HepG2 (cell line): Measurements from ENCODE around the gene C22orf39. TPM values are rescaled to one million over a fixed set of nuclear protein-coding genes. Genes with fewer than 3 reads are reported as not detected.

ENCODE experiments used
- ATAC-seq: fragments of 200-7000 bp; cut with Tn5 transposase; 3 replicates; pipeline ENCODE4 v1.9.1; 2020; ENCODE audit warnings: mild to moderate bottlenecking, moderate library complexity
- BruUV-seq: library from RNA; stranded (reverse); fragments of 400-500 nt; replicated peaks from 2 replicates; lab custom pipeline; 2021; lab: Mats Ljungman, UMichigan
- CTCF ChIA-PET: fragments of 300-600 bp; formaldehyde crosslinking; extraction: SDS; loops from one replicate; lab custom pipeline; 2021; ENCODE audit warnings: low total read pairs, inconsistent platforms, low intra/inter-chr PET ratio; lab: Yijun Ruan, JAX
- POLR2A ChIA-PET: fragments of 350-600 bp; sonication (Branson Sonifier 250); formaldehyde crosslinking; loops from one replicate; lab custom pipeline; 2020; ENCODE audit warnings: antibody characterized with exemption, inconsistent platforms; lab: Yijun Ruan, JAX
- DNase-seq: peaks from one replicate; pipeline ENCODE4 v3.0.0-alpha.2; 2015; ENCODE audit warnings: low spot score
- FAIRE-seq: peaks from 3 replicates; lab custom pipeline; 2011; peaks lifted over from hg19 to GRCh38; lab: Jason Lieb, UNC
- H2AFZ ChIP-seq: one replicate; pipeline ENCODE4 v1.6.1; 2011; ENCODE audit warnings: low read length, inconsistent platforms
- H3K27ac ChIP-seq: fragments of 300-600 bp; 3 replicates; pipeline ENCODE4 v1.8.0; 2011; ENCODE audit warnings: mixed run types, mild to moderate bottlenecking, mixed read lengths, low read length, inconsistent platforms; ENCODE audit not compliant: insufficient read depth; ENCODE audit errors: extremely low read length
- H3K27me3 ChIP-seq, 2 experiments: fragments of 200-600 bp in 1 of 2; 2 replicates in 1 of 2; 3 replicates in 1 of 2; pipeline versions ENCODE4 v1.6.0 to v1.8.0; 2011; ENCODE audit warnings: low read length in 2 of 2, mild to moderate bottlenecking in 2 of 2, moderate library complexity in 2 of 2, inconsistent platforms in 1 of 2; ENCODE audit not compliant: insufficient read depth in 2 of 2, control insufficient read depth in 1 of 2
- H3K36me3 ChIP-seq, 2 experiments: fragments of 200-600 bp in 1 of 2; replicated peaks in 1 of 2; 2 replicates in 1 of 2; 3 replicates in 1 of 2; pipeline versions ENCODE4 v1.5.1 to v1.8.0; 2011; ENCODE audit warnings: low read length in 2 of 2, inconsistent platforms in 1 of 2; ENCODE audit not compliant: insufficient read depth in 2 of 2, control insufficient read depth in 1 of 2
- H3K4me1 ChIP-seq: 2 replicates; pipeline ENCODE4 v1.5.1; 2012; ENCODE audit warnings: low read length, inconsistent platforms; ENCODE audit not compliant: insufficient read depth
- H3K4me2 ChIP-seq: 2 replicates; pipeline ENCODE4 v1.6.0; 2011; ENCODE audit warnings: low read depth, low read length, inconsistent platforms
- H3K4me3 ChIP-seq, 3 experiments: fragments of 200-600 bp in 1 of 3; sonication (generic), shearing (Covaris generic) in 1 of 3; replicated peaks in 1 of 3; 2 replicates each; pipeline ENCODE4 v1.5.1; 2011 to 2016; ENCODE audit warnings: low read length in 3 of 3, inconsistent platforms in 2 of 3, low read depth in 2 of 3, mild to moderate bottlenecking in 2 of 3, control low read depth in 1 of 3, mixed read lengths in 1 of 3; ENCODE audit not compliant: insufficient read depth in 1 of 3
- H3K79me2 ChIP-seq: one replicate; pipeline ENCODE4 v1.6.1; 2011; ENCODE audit warnings: low read length, inconsistent platforms; ENCODE audit not compliant: insufficient read depth
- H3K9ac ChIP-seq: 2 replicates; pipeline ENCODE4 v1.6.0; 2011; ENCODE audit warnings: mild to moderate bottlenecking, low read depth, low read length, inconsistent platforms; ENCODE audit not compliant: insufficient read depth
- H3K9me3 ChIP-seq: 2 replicates; pipeline ENCODE4 v1.5.1; 2012; ENCODE audit warnings: mild to moderate bottlenecking, low read length
- H4K20me1 ChIP-seq: 2 replicates; pipeline ENCODE4 v1.6.0; 2011; ENCODE audit warnings: inconsistent platforms, mild to moderate bottlenecking, low read length, moderate library complexity; ENCODE audit not compliant: insufficient read depth
- FOSL2 ChIP-seq: sonication (generic); formaldehyde crosslinking; IDR thresholded peaks from 2 replicates; pipeline ENCODE4 v1.4.0; 2020; ENCODE audit warnings: missing genetic modification reagents
- KDM2A ChIP-seq: sonication (generic); formaldehyde crosslinking; IDR thresholded peaks from 2 replicates; pipeline ENCODE4 v1.4.0; 2020; ENCODE audit warnings: low read depth, missing genetic modification reagents, borderline replicate concordance
- MEIS1 ChIP-seq: sonication (generic); formaldehyde crosslinking; IDR thresholded peaks from 2 replicates; pipeline ENCODE4 v1.9.0; 2021; ENCODE audit warnings: mild to moderate bottlenecking, missing genetic modification reagents, moderate library complexity, borderline replicate concordance
- POLR2A ChIP-seq, 2 experiments: IDR thresholded peaks; 2 replicates each; pipeline ENCODE4 v1.6.1; 2011; ENCODE audit warnings: low read depth in 2 of 2, low read length in 2 of 2, mild to moderate bottlenecking in 1 of 2, moderate library complexity in 1 of 2; ENCODE audit not compliant: insufficient read depth in 1 of 2
- RBM22 ChIP-seq: fragments of 200-400 bp; formaldehyde crosslinking; optimal IDR thresholded peaks from 2 replicates; pipeline ENCODE3; 2017; ENCODE audit warnings: mild to moderate bottlenecking, low read length, moderate library complexity
- REPIN1 ChIP-seq: sonication (generic); formaldehyde crosslinking; IDR thresholded peaks from 2 replicates; pipeline ENCODE4 v1.8.0; 2022; ENCODE audit warnings: missing genetic modification reagents, low read depth, mild to moderate bottlenecking, borderline replicate concordance
- WGBS: methylation state at CpG from one replicate; pipeline ENCODE4 v1.1.6; 2017; ENCODE audit warnings: low lambda C conversion rate; 5-methylcytosine and 5-hydroxymethylcytosine counted together
- in situ Hi-C: cut with HindIII; loops from 2 replicates; pipeline ENCODE4 v1.10.0; 2017; ENCODE audit warnings: low pct_unique_long_range_greater_than_20kb; ENCODE audit not compliant: extremely low pct_ligation_motif_present
- intact Hi-C: fragments of 100-400 bp; cut with micrococcal nuclease; formaldehyde crosslinking; loops from one replicate; pipeline ENCODE4 v1.10.0; 2022; ENCODE audit not compliant: unreplicated experiment
- polyA plus RNA-seq, 8 experiments: library from polyadenylated mRNA; depleted of rRNA in 3 of 8; stranded (reverse) in 7 of 8; unstranded in 1 of 8; fragments of >200 nt; fragmentation: Illumina TruSeq in 4 of 8; extraction: Trizol in 4 of 8; gene quantifications; 2 replicates each; pipeline versions ENCODE4 v1.2.1 to v1.2.3, GENCODE V29; 2011 to 2016; ENCODE audit warnings: low read depth in 4 of 8, missing spikeins in 1 of 8, mixed read lengths in 1 of 8; ENCODE audit not compliant: insufficient read depth in 1 of 8
- total RNA-seq, 5 experiments: library from RNA; depleted of rRNA; stranded (reverse); fragments of >200 nt; fragmentation: Illumina TruSeq; extraction: Trizol; gene quantifications; 2 replicates each; pipeline ENCODE4 v1.2.3, GENCODE V29; 2016; ENCODE audit warnings: low read depth in 1 of 5
- TF ChIP-seq, protein P1 (sequence below): sonication (generic); formaldehyde crosslinking; IDR thresholded peaks from 2 replicates; pipeline ENCODE4 v1.4.0; 2020; ENCODE audit warnings: missing genetic modification reagents
- TF ChIP-seq, protein P2 (sequence below): sonication (generic); formaldehyde crosslinking; IDR thresholded peaks from 2 replicates; pipeline ENCODE4 v1.8.1; 2023; ENCODE audit warnings: missing genetic modification reagents, mild to moderate bottlenecking, borderline replicate concordance

Gene C22orf39
- total and polyA plus RNA-seq, 2 of the 13 experiments (the other 11 are each of a cell fraction or from before 2014, with no cell fraction given) = 23.4 to 26.4 TPM

DNA sequence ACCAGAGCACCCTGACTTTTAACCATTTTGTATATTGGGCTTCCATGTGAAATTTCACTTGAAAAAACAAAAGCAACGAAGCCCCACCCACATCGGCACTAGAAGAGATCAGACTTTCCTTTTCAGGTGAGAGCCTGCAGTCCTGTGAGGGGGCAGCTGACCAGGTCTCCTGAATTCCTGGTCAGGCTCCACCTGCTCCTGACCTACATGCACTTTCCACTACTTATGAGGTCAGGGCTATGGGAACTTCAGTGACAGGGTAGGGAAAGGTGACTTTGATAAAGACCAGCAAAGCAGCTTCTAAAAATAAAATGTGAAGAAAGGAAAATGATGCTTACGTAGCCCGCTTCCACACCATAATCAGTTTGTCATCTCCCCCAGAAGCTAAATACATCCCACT, 40.7 kb downstream of the C22orf39 start (continued):
- no peak for TF ChIP-seq FOSL2

DNA sequence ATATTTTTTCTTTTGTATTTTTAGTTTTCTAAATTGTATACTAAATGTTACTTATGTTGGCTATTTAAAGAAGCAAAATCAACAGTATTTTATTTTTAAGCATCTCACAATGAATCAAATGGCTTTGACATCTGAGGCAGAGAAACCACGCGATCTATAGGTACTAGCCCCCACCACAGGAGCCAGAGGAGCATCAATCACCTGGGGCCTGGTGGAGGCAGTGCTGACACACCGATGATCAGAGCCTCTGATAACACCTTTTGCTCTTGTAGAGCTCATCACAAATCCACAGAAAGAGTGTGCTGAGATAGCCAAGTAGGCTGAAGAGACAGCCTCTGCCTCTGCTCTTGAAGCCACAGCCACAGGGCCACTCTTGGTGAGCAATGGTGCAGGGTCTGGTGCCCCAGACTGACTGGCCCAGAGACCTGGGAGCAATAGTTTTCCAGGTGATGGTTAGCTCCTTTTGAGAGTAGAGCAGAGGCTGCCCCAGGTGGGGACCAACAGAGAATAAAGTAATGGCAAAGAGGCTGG, 41.2 kb downstream of the C22orf39 start:
- H3K36me3 ChIP-seq = peaks cover 30 to 82% of the 10 kb centered on the region in 2 experiments; a peak in 4 of 5 replicates
- no peak for DNase-seq

More for the DNA sequence above, 41.2 kb downstream of the C22orf39 start:
- H4K20me1 ChIP-seq = 0 out of 2 replicates have a peak, but pooled peaks cover under 1% of the 10 kb centered on the region
- H3K9me3 ChIP-seq = no peaks in the 10 kb centered on the region
- H3K4me3 ChIP-seq = no peak overlapping the region
- H3K27ac ChIP-seq = no peak overlapping the region
- peaks cover 11% of the 10 kb centered on the region for H3K4me1 ChIP-seq
- TF ChIP-seq POLR2A (IDR thresholded peaks at IDR 0.05; ENCODE audit: insufficient read depth in 1 of 2, low read depth in 2 of 2, low read length in 2 of 2) = no peak
- peak; percentile 27 for TF ChIP-seq RBM22
- no peak for TF ChIP-seq REPIN1
- no peak for TF ChIP-seq KDM2A
- TF ChIP-seq, protein P1, sequence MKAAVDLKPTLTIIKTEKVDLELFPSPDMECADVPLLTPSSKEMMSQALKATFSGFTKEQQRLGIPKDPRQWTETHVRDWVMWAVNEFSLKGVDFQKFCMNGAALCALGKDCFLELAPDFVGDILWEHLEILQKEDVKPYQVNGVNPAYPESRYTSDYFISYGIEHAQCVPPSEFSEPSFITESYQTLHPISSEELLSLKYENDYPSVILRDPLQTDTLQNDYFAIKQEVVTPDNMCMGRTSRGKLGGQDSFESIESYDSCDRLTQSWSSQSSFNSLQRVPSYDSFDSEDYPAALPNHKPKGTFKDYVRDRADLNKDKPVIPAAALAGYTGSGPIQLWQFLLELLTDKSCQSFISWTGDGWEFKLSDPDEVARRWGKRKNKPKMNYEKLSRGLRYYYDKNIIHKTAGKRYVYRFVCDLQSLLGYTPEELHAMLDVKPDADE (CRISPR knock-in tag) = no peak
- TF ChIP-seq, protein P2, sequence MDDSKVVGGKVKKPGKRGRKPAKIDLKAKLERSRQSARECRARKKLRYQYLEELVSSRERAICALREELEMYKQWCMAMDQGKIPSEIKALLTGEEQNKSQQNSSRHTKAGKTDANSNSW (CRISPR knock-in tag) = no peak
- TF ChIP-seq MEIS1 (CRISPR knock-in tag) = no peak
- CTCF ChIA-PET = no interaction called here
- no peak overlapping the region for H3K9ac ChIP-seq
- POLR2A ChIA-PET = no interaction called here
- in situ Hi-C loops = no loop called here
- WGBS = 98% methylated on average over 3 of the region's 3 CpGs
- intact Hi-C loops = no loop called here
- FAIRE-seq = no peak
- peaks cover 11% of the 10 kb centered on the region for H3K79me2 ChIP-seq
- H3K4me2 ChIP-seq = no peak overlapping the region
- H2AFZ ChIP-seq = no peak overlapping the region
- H3K27me3 ChIP-seq = no peaks in the 10 kb centered on the region
- BruUV-seq = no TSS peak
- no peak for ATAC-seq
